ENCODE data around the gene NUP155. TPM values are rescaled to one million over a fixed set of nuclear protein-coding genes. Genes with fewer than 3 reads are reported as not detected.
"Not testable (repeated sequence)": the region's sequence is repeated elsewhere in the genome, so short reads cannot be mapped to it uniquely, and the experiment has no call there.

The NUP155 gene
- total RNA-seq, 1 experiment from 2014 or later = 58.5 TPM

DNA sequence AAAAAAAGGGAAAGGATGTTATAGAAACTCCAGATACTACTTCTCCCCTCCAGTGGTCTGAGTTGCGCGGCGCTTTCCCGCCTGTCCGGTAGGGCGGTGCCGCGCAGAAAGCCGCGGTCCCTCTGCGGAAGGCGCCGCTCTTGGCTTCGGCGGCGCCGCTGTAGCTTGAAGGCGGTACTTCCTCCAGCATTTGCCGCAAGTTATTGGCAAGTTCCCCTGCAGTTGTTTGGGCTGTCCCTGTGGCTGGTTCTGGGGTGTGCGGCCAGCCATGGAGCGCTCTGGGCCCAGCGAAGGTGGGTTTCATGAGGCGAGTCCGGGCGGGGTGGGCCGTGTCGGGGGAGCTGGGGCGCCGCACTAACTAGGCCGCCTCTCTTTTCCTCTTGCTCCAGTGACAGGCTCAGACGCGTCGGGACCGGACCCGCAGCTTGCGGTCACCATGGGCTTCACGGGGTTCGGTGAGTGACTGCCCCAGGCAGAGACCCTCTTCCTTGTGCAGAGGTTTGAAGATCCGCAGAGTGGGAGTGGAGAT is 8.3 kb upstream of the NUP155 start, which contains the start of gene WDR70:
Gene WDR70, plus strand, starts transcription at position 219 of the 529 bp plus-strand sequence. Its CDS starts 50 bp downstream, at position 269.
- peak; percentile 100 for ATAC-seq
- H3K27me3 ChIP-seq (ENCODE audit: control insufficient read depth, insufficient read depth, low read length); H3K36me3 ChIP-seq (ENCODE audit: control insufficient read depth, insufficient read depth, low read length); BruUV-seq (replicated peaks); H3K9me3 ChIP-seq (ENCODE audit: control insufficient read depth, insufficient read depth, low read depth, low read length); intact Hi-C loops (cut with micrococcal nuclease; ENCODE audit: unreplicated experiment); H3K4me1 ChIP-seq (ENCODE audit: control insufficient read depth, insufficient read depth, low read length); in situ Hi-C loops (cut with HindIII; ENCODE audit: low pct_unique_long_range_greater_than_20kb, low sequenced_read_pairs): not testable (repeated sequence)
- CTCF ChIA-PET = interaction anchor here (0.6 to 0.8 kb wide), 11 partner anchors 9 to 1598 kb away, joined by 3 to 14 read pairs (median 6); no protein-coding TSS in a partner anchor
- POLR2A ChIA-PET = interaction anchor here (0.6 to 1.9 kb wide), 4 partner anchors 8 to 836 kb away, joined by 3 to 9 read pairs (median 6); partner anchors contain the start of gene NUP155
- DNase-seq (ENCODE audit: low read depth, low spot score) = peak; percentile 67
- Histone ChIP-seq H3K27ac (ENCODE audit: low read length) (peak within 1 kb of the TSS; percentile 71), H3K4me3 (ENCODE audit: low read depth in 2 of 2, low read length in 2 of 2) (peak within 1 kb of the TSS; percentile 64 to 87)
- TF ChIP-seq SIN3A (IDR thresholded peaks at IDR 0.05; ENCODE audit: borderline replicate concordance, insufficient read depth, low read depth, low read length) = 0 out of 2 replicates have a peak, but pooled peaks have one; percentile 68
- TF ChIP-seq POLR2AphosphoS5 (IDR thresholded peaks at IDR 0.05; ENCODE audit: low read depth, low read length) = peak; percentile 68
- TF ChIP-seq, protein P1, sequence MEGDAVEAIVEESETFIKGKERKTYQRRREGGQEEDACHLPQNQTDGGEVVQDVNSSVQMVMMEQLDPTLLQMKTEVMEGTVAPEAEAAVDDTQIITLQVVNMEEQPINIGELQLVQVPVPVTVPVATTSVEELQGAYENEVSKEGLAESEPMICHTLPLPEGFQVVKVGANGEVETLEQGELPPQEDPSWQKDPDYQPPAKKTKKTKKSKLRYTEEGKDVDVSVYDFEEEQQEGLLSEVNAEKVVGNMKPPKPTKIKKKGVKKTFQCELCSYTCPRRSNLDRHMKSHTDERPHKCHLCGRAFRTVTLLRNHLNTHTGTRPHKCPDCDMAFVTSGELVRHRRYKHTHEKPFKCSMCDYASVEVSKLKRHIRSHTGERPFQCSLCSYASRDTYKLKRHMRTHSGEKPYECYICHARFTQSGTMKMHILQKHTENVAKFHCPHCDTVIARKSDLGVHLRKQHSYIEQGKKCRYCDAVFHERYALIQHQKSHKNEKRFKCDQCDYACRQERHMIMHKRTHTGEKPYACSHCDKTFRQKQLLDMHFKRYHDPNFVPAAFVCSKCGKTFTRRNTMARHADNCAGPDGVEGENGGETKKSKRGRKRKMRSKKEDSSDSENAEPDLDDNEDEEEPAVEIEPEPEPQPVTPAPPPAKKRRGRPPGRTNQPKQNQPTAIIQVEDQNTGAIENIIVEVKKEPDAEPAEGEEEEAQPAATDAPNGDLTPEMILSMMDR (IDR thresholded peaks at IDR 0.05) = peak; percentile 82

DNA sequence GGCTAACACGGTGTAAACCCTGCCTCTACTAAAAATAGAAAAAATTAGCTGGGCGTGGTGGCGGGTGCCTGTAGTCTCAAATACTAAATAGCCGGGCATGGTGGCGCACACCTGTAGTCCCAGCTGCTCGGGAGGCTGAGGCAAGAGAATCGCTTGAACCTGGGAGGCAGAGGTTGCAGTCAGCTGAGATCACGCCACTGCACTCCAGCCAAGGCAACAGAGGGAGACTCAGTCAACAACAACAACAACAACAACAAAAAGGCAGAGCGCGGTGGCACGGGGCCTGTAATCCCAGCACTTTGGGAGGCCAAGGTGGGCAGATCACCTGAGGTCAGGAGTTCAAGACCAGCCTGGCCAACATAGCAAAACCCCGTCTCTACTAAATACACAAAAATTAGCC is 7.2 kb upstream of the NUP155 start:
- H3K4me3 ChIP-seq (ENCODE audit: low read depth in 2 of 2, low read length in 2 of 2); in situ Hi-C loops (cut with HindIII; ENCODE audit: low pct_unique_long_range_greater_than_20kb, low sequenced_read_pairs); H3K36me3 ChIP-seq (ENCODE audit: control insufficient read depth, insufficient read depth, low read length); CTCF ChIA-PET; H3K27me3 ChIP-seq (ENCODE audit: control insufficient read depth, insufficient read depth, low read length); DNase-seq (ENCODE audit: low read depth, low spot score); H3K4me1 ChIP-seq (ENCODE audit: control insufficient read depth, insufficient read depth, low read length); intact Hi-C loops (cut with micrococcal nuclease; ENCODE audit: unreplicated experiment); ATAC-seq; POLR2A ChIA-PET; H3K27ac ChIP-seq (ENCODE audit: low read length); H3K9me3 ChIP-seq (ENCODE audit: control insufficient read depth, insufficient read depth, low read depth, low read length); BruUV-seq (replicated peaks): not testable (repeated sequence)

DNA sequence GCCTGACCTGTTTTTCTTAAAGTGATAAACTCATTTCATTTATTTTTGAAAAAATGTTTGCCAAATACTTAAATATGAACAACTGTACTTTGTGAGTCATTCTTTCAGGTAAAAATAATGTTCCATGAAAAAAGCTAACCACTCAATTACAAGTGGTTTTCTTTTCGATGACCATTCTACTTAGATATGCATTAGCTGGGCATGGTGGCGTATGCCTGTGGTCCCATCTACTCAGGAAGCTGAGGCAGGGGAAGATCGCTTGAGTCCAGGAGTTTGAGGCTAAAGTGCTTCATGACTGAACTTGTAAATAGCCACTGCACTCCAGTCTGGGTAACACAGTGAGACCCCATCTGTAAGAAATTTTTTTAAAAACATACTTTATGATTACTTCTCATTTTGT is 4.2 kb upstream of the NUP155 start:
- BruUV-seq (replicated peaks) = no TSS peak
- ATAC-seq = no peak
- H3K4me1 ChIP-seq (ENCODE audit: control insufficient read depth, insufficient read depth, low read length) = peaks cover 6% of the 10 kb centered on the region; the same call in 1 of the 2 replicates
- H3K27me3 ChIP-seq (ENCODE audit: control insufficient read depth, insufficient read depth, low read length) = no peaks in the 10 kb centered on the region
- no peak overlapping the region for H3K4me3 ChIP-seq (ENCODE audit: low read depth in 2 of 2, low read length in 2 of 2)
- CTCF ChIA-PET = no interaction called here
- intact Hi-C loops (cut with micrococcal nuclease; ENCODE audit: unreplicated experiment) = no loop called here
- no peak overlapping the region for H3K27ac ChIP-seq (ENCODE audit: low read length)
- H3K9me3 ChIP-seq (ENCODE audit: control insufficient read depth, insufficient read depth, low read depth, low read length) = no peaks in the 10 kb centered on the region
- POLR2A ChIA-PET = no interaction called here
- in situ Hi-C loops (cut with HindIII; ENCODE audit: low pct_unique_long_range_greater_than_20kb, low sequenced_read_pairs) = no loop called here
- peaks cover 2% of the 10 kb centered on the region; the same call in 1 of the 2 replicates for H3K36me3 ChIP-seq (ENCODE audit: control insufficient read depth, insufficient read depth, low read length)
- no peak for DNase-seq (ENCODE audit: low read depth, low spot score)
- no peak for TF ChIP-seq POLR2AphosphoS5 (IDR thresholded peaks at IDR 0.05; ENCODE audit: low read depth, low read length)
- no peak for TF ChIP-seq SIN3A (IDR thresholded peaks at IDR 0.05; ENCODE audit: borderline replicate concordance, insufficient read depth, low read depth, low read length)
- TF ChIP-seq, protein P1 (IDR thresholded peaks at IDR 0.05) = no peak
- TF ChIP-seq, protein P2, sequence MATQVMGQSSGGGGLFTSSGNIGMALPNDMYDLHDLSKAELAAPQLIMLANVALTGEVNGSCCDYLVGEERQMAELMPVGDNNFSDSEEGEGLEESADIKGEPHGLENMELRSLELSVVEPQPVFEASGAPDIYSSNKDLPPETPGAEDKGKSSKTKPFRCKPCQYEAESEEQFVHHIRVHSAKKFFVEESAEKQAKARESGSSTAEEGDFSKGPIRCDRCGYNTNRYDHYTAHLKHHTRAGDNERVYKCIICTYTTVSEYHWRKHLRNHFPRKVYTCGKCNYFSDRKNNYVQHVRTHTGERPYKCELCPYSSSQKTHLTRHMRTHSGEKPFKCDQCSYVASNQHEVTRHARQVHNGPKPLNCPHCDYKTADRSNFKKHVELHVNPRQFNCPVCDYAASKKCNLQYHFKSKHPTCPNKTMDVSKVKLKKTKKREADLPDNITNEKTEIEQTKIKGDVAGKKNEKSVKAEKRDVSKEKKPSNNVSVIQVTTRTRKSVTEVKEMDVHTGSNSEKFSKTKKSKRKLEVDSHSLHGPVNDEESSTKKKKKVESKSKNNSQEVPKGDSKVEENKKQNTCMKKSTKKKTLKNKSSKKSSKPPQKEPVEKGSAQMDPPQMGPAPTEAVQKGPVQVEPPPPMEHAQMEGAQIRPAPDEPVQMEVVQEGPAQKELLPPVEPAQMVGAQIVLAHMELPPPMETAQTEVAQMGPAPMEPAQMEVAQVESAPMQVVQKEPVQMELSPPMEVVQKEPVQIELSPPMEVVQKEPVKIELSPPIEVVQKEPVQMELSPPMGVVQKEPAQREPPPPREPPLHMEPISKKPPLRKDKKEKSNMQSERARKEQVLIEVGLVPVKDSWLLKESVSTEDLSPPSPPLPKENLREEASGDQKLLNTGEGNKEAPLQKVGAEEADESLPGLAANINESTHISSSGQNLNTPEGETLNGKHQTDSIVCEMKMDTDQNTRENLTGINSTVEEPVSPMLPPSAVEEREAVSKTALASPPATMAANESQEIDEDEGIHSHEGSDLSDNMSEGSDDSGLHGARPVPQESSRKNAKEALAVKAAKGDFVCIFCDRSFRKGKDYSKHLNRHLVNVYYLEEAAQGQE (IDR thresholded peaks at IDR 0.05; ENCODE audit: insufficient read depth in 1 of 2, low read depth in 2 of 2, low read length in 1 of 2) = no peak
- TF ChIP-seq TCF7L2 (IDR thresholded peaks at IDR 0.05; ENCODE audit: low read depth, low read length) = no peak
